Ishikawa (cell line): ENCODE measurements around the gene LTF.

Experiments used
- CEBPB ChIP-seq: IDR thresholded peaks from 2 replicates; pipeline ENCODE4 v1.6.1; 2012
- CREB1 ChIP-seq: IDR thresholded peaks from 2 replicates; pipeline ENCODE4 v1.6.1; 2012; ENCODE audit warnings: low read depth
- EGR1 ChIP-seq: IDR thresholded peaks from 2 replicates; pipeline ENCODE4 v1.6.1; 2012
- EP300 ChIP-seq: IDR thresholded peaks from 2 replicates; pipeline ENCODE4 v1.6.1; 2012; ENCODE audit warnings: borderline replicate concordance
- FOXM1 ChIP-seq: IDR thresholded peaks from 2 replicates; pipeline ENCODE4 v1.6.1; 2012; ENCODE audit warnings: low read depth, borderline replicate concordance
- MAX ChIP-seq: IDR thresholded peaks from 2 replicates; pipeline ENCODE4 v1.6.1; 2012
- NFIC ChIP-seq: IDR thresholded peaks from 2 replicates; pipeline ENCODE4 v1.6.1; 2012
- RAD21 ChIP-seq: IDR thresholded peaks from 2 replicates; pipeline ENCODE4 v1.6.1; 2012; ENCODE audit warnings: low read depth
- REST ChIP-seq: IDR thresholded peaks from 2 replicates; pipeline ENCODE4 v1.6.1; 2012; ENCODE audit warnings: low read depth, mild to moderate bottlenecking
- TAF1 ChIP-seq: IDR thresholded peaks from 2 replicates; pipeline ENCODE4 v1.6.1; 2012; ENCODE audit warnings: low read depth, mild to moderate bottlenecking
- TCF12 ChIP-seq: IDR thresholded peaks from 2 replicates; pipeline ENCODE4 v1.6.1; 2012; ENCODE audit warnings: low read depth
- TEAD4 ChIP-seq: IDR thresholded peaks from 2 replicates; pipeline ENCODE4 v1.6.1; 2012
- USF1 ChIP-seq: IDR thresholded peaks from 2 replicates; pipeline ENCODE4 v1.6.1; 2012
- YY1 ChIP-seq: IDR thresholded peaks from 2 replicates; pipeline ENCODE4 v1.6.1; 2012; ENCODE audit warnings: low read depth
- ZBTB7A ChIP-seq: IDR thresholded peaks from 2 replicates; pipeline ENCODE4 v1.6.1; 2012; ENCODE audit warnings: low read depth

LTF gene

GRCh38 chr3:46412786-46413298 lies 51.9 kb downstream of the LTF start:
- TF ChIP-seq RAD21 (no peak), EGR1 (no peak), NFIC (no peak), YY1 (no peak)

- TF ChIP-seq TAF1 (no peak), CEBPB (no peak)
These were observed 53.4 kb downstream of the LTF start for GRCh38 chr3:46411271-46411670.

GRCh38 chr3:46410669-46411068 lies 54.0 kb downstream of the LTF start:
- TF ChIP-seq REST (no peak), USF1 (no peak), TEAD4 (no peak), FOXM1 (no peak), CREB1 (no peak), TCF12 (no peak), MAX (no peak), ZBTB7A (no peak), NFIC (no peak), RAD21 (no peak), CEBPB (no peak), EP300 (no peak), TAF1 (no peak), EGR1 (no peak), YY1 (no peak)

- TF ChIP-seq FOXM1 (no peak), USF1 (no peak), ZBTB7A (no peak), CEBPB (no peak), MAX (no peak), CREB1 (no peak), TEAD4 (no peak), REST (no peak), EP300 (no peak), TCF12 (no peak), NFIC (no peak), YY1 (no peak), RAD21 (no peak), EGR1 (no peak), TAF1 (no peak)
These were observed 54.8 kb downstream of the LTF start for GRCh38 chr3:46409739-46410489.

- TF ChIP-seq REST (no peak), ZBTB7A (no peak), RAD21 (no peak), TEAD4 (no peak), CEBPB (no peak), EGR1 (no peak), FOXM1 (no peak)
These were observed 55.9 kb downstream of the LTF start for GRCh38 chr3:46408853-46409252.
